Testis (tissue), 2 donors: Measurements from ENCODE around the gene GPX5.

Experiments
- POLR2A ChIP-seq: fragments of 450-650 bp; IDR thresholded peaks from one replicate; pipeline ENCODE4 v1.6.1; 2017; ENCODE audit warnings: antibody characterized with exemption, mild to moderate bottlenecking, moderate library complexity
- TF ChIP-seq, protein P1 (sequence below), 3 experiments: fragments of 450-650 bp in 2 of 3; fragments of 200-600 bp in 1 of 3; sonication (generic) in 1 of 3; IDR thresholded peaks; one replicate each; pipeline ENCODE4 v1.5.1; 2016 to 2019; ENCODE audit warnings: antibody characterized with exemption in 3 of 3, mild to moderate bottlenecking in 2 of 3, moderate library complexity in 1 of 3

DNA sequence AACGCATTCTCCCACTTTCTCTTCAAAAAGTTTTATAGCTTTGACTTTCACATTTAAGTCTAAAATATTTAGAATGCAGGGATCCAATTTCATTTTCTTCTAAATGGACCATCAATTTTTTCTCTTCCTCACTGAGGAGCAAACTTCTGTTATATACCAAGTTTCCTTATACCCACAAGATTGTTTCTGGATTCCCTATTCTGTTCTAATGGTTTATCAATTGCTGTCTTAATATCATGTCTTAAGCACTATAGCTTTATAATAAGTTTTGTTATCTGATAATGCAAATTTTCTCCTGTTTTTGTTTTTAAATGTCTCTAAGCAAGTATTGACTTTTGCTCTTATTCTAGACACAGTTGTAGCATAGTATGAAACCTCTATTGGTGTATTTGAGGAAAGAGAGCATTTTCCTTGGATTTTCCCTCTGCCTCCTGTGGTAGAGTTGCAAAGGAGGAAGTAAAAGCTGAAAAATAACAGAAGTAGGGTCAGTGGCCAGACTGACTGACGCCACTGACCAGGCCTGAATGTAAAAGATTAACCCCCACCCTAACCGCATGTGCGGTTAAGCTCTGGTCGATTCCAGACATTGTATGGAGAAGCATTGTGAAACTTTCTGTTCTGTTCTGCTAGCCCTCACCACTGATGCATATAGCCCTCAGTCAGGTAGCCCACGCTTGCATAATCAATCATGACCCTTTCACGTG is 40.3 kb downstream of the GPX5 start:
- TF ChIP-seq, protein P1, sequence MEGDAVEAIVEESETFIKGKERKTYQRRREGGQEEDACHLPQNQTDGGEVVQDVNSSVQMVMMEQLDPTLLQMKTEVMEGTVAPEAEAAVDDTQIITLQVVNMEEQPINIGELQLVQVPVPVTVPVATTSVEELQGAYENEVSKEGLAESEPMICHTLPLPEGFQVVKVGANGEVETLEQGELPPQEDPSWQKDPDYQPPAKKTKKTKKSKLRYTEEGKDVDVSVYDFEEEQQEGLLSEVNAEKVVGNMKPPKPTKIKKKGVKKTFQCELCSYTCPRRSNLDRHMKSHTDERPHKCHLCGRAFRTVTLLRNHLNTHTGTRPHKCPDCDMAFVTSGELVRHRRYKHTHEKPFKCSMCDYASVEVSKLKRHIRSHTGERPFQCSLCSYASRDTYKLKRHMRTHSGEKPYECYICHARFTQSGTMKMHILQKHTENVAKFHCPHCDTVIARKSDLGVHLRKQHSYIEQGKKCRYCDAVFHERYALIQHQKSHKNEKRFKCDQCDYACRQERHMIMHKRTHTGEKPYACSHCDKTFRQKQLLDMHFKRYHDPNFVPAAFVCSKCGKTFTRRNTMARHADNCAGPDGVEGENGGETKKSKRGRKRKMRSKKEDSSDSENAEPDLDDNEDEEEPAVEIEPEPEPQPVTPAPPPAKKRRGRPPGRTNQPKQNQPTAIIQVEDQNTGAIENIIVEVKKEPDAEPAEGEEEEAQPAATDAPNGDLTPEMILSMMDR (IDR thresholded peaks at IDR 0.05) = no peak
- TF ChIP-seq POLR2A = no peak
